ENCODE data around the gene KRT6B.

KRT6B gene

DNA sequence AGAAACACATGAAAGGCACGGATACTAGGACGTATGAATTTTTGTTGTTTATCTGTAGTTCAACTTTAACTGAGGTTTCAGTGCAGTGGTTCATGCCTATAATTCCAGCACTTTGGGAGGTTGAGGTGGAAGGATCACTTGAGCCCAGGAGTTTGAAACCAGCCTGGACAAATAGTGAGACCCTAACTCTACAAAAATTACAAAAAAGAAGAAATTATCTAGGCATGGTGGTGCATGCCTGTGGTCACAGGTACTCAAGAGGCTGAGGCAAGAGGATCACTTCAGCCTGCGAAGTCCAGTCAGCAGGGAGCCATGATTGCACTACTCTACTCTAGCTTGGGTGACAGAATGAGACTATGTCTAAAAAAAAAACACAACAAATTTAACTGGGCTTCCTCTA, 8.0 kb downstream of the KRT6B start:
- Histone ChIP-seq H3K9ac (ENCODE audit: low read length) (no peak overlapping the region), H3K27me3 (replicated peaks; ENCODE audit: control insufficient read depth, insufficient read depth, low read length) (peaks cover 10% of the 10 kb centered on the region), H3K36me3 (ENCODE audit: control insufficient read depth, insufficient read depth, low read length, severe bottlenecking) (no peaks in the 10 kb centered on the region), H3K4me3 (ENCODE audit: low read length) (no peak overlapping the region), H3K9me3 (ENCODE audit: control insufficient read depth, low read length) (no peaks in the 10 kb centered on the region), H3K4me1 (ENCODE audit: control insufficient read depth, insufficient read depth, low read length) (peaks cover 26% of the 10 kb centered on the region)
- no peak for DNase-seq (ENCODE audit: low read depth)

DNA sequence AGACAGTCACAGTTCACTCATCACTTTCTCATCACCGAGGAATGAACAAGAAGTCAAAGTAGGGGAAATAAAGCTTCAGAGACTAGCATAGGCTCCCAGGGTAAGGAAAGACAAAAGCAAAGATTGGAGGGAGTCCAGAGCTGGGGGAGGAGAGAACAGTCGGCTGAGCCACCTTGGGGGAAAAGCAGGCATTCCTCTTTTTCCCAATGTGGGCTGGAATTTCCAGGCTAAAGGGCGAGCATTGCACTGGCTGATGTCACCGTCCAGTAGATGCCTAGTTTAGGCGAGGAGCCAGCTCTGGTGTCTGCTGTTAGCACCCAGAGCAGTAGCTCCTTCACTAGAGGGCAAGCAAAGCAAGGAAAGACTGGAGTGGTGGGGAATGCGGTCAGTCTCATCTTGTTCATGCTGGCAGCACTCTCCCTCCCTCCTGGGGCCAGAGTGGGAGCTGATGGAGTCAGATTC, 9.3 kb downstream of the KRT6B start:
- H3K36me3 ChIP-seq (ENCODE audit: control insufficient read depth, insufficient read depth, low read length, severe bottlenecking): no peaks in the 10 kb centered on the region
- H3K9me3 ChIP-seq (ENCODE audit: control insufficient read depth, low read length): no peaks in the 10 kb centered on the region
- DNase-seq (ENCODE audit: low read depth): peak; percentile 16

DNA sequence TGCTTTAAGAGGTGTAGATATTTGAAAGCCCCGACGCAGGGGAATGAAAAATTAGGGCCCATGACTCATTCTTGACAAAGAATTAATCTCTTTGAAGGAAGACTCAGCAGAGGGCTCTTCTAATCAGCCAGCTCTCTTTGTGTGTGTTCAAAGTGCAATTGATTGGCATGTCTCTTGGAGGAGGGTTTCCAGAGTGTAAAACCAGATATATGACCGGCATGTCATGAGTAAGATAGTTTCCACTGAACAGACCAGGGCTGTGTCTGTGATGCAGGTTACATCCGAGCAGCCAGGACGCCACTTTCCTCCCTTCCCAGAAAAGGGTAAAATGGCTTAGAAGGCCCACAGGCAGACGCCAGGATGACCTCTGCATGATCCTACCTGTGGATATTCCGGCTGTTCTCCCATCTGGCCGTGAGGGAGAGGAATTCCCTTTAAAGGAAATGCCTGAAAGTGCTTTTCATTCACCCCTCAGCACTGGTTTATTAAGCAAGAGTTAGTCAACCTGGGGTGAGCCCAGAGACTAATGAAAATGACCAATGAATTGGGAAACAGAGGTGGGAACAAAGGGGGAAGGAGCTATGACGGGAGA, 10.5 kb downstream of the KRT6B start:
- H3K9me3 ChIP-seq (ENCODE audit: control insufficient read depth, low read length): no peaks in the 10 kb centered on the region
- DNase-seq (ENCODE audit: low read depth): no peak
- no peak overlapping the region for H3K9ac ChIP-seq (ENCODE audit: low read length)
- no peak overlapping the region for H3K4me3 ChIP-seq (ENCODE audit: low read length)
- no peaks in the 10 kb centered on the region for H3K36me3 ChIP-seq (ENCODE audit: control insufficient read depth, insufficient read depth, low read length, severe bottlenecking)
- H3K27me3 ChIP-seq (replicated peaks; ENCODE audit: control insufficient read depth, insufficient read depth, low read length): peaks cover under 1% of the 10 kb centered on the region
- peaks cover 26% of the 10 kb centered on the region for H3K4me1 ChIP-seq (ENCODE audit: control insufficient read depth, insufficient read depth, low read length)

More for the DNA sequence above, 9.3 kb downstream of the KRT6B start:
- Histone ChIP-seq H3K27me3 (replicated peaks; ENCODE audit: control insufficient read depth, insufficient read depth, low read length) (peaks cover 5% of the 10 kb centered on the region), H3K4me1 (ENCODE audit: control insufficient read depth, insufficient read depth, low read length) (peaks cover 26% of the 10 kb centered on the region), H3K9ac (ENCODE audit: low read length) (peak overlapping the region; percentile 19), H3K4me3 (ENCODE audit: low read length) (peak overlapping the region; percentile 9)

DNA sequence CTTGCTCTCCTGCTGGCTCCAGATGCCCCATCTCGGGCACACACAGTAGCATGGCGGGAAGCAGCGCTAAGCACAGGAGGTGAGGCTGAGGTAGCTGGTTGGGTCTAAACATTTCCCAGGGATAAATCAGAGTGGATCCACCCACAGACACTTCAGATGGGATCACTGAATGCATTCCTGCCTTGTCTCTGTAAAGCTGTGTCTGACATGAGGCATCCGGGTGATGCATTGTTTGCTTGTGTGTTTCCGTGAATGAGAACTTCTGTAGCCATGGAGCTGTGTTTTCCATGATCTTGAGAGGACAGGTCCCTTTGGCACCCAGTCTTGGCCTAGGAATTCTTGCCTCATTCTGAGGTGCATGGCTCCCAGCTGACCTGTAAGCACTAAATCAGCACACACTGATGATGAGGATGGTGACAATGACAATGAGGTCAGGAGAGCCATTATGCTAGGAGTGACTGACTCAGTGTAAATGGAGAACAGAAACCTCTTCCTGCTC, 11.1 kb downstream of the KRT6B start:
- Histone ChIP-seq H3K9ac (ENCODE audit: low read length) (no peak overlapping the region), H3K9me3 (ENCODE audit: control insufficient read depth, low read length) (no peaks in the 10 kb centered on the region), H3K4me1 (ENCODE audit: control insufficient read depth, insufficient read depth, low read length) (peaks cover 26% of the 10 kb centered on the region), H3K27me3 (replicated peaks; ENCODE audit: control insufficient read depth, insufficient read depth, low read length) (no peaks in the 10 kb centered on the region), H3K36me3 (ENCODE audit: control insufficient read depth, insufficient read depth, low read length, severe bottlenecking) (no peaks in the 10 kb centered on the region), H3K4me3 (ENCODE audit: low read length) (no peak overlapping the region)
- DNase-seq (ENCODE audit: low read depth): no peak

DNA sequence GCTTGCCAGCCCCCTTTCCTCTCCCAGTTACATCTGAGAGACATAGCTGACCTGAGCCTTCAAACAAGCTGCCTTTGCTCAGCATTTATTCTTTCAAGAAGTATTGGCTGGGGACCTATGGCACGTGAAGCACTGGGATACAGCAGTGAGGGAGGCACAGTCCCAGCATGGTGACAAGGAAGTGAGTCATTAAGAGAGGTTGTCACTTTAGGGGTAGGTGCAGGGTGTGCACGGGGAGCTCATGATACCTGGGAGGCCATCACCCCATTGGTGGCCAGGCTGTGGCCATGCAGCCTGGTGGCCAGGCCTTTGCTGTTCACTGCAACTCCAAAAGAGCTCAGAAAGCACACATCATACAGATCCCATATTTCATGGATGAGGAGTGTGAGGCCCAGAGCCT, 12.1 kb downstream of the KRT6B start:
- H3K4me1 ChIP-seq (ENCODE audit: control insufficient read depth, insufficient read depth, low read length): peaks cover 26% of the 10 kb centered on the region
- H3K9ac ChIP-seq (ENCODE audit: low read length): no peak overlapping the region
- H3K4me3 ChIP-seq (ENCODE audit: low read length): no peak overlapping the region
- no peaks in the 10 kb centered on the region for H3K36me3 ChIP-seq (ENCODE audit: control insufficient read depth, insufficient read depth, low read length, severe bottlenecking)
- H3K9me3 ChIP-seq (ENCODE audit: control insufficient read depth, low read length): no peaks in the 10 kb centered on the region
- no peak for DNase-seq (ENCODE audit: low read depth)
- peaks cover 2% of the 10 kb centered on the region for H3K27me3 ChIP-seq (replicated peaks; ENCODE audit: control insufficient read depth, insufficient read depth, low read length)

DNA sequence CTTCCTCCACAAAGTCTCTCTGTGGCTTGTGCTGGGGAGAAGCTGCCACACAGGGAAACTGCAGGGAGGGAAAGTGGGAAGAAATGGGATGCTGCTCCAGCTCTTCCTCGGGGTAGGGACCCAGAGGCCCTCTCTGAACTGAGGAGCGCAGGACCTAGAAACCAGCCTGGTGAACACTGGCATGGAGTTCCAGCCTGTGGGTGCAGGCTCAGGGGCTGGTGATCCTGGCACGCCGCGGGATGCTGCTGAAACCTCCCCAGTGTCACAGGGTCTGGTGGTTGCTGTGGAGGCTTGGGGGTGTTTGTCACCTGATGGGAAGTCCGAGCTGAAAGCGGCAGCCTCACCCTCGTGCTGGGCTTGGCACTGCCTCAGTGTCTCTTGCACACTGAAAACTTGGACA, 12.5 kb downstream of the KRT6B start:
- DNase-seq (ENCODE audit: low read depth): no peak
- peaks cover 26% of the 10 kb centered on the region for H3K4me1 ChIP-seq (ENCODE audit: control insufficient read depth, insufficient read depth, low read length)

DNA sequence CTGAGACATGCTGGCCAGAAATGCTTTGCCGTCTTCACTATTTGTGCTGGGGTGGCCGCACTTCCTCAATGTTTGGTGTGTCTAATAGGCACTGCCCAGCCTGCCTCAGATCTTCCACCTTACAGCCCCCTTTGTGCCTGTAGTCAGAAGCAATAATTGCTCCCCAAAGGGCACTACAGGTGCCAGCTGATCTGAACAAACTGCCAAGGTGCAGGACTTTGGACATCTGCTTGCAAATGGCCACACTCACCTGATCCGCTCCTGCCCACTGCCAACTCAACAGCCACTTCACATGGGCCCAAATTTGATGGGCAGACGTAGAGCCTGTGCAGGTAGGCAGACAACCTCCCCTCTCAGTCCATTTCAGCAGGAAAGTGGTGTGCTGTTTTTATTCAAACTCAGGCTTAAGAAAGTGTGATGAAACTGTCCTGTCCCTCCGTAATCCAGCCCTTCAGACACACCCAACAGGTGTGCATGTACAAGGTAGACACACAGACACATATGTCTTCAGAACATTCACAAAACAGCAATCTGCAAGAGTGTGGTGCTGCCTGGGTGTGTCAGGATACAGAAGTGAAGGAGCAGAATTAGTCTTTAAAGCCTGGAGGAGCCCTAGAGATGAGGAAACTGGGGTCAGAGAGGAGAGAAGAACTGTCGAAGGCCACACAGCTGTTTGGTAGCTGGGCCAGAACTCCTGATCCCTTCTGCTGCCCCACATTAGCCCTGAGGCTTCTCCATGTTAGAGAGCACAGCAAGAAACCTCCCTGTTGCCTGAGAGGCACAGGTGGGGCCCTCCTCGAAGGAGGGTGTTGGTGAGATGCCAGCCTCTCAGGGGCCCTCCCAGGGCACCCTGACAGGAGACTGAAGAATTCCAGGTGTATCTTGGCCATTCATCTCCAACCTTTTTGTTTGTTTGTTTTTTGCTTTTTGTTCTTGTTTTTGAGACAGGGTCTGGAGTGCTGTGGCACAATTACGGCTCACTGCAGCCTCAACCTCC, 13.3 kb downstream of the KRT6B start:
- no peaks in the 10 kb centered on the region for H3K36me3 ChIP-seq (ENCODE audit: control insufficient read depth, insufficient read depth, low read length, severe bottlenecking)
- no peak for DNase-seq (ENCODE audit: low read depth)
- H3K9ac ChIP-seq (ENCODE audit: low read length): no peak overlapping the region
- H3K27me3 ChIP-seq (replicated peaks; ENCODE audit: control insufficient read depth, insufficient read depth, low read length): peaks cover 3% of the 10 kb centered on the region
- peaks cover 26% of the 10 kb centered on the region for H3K4me1 ChIP-seq (ENCODE audit: control insufficient read depth, insufficient read depth, low read length)
- H3K4me3 ChIP-seq (ENCODE audit: low read length): no peak overlapping the region
- no peaks in the 10 kb centered on the region for H3K9me3 ChIP-seq (ENCODE audit: control insufficient read depth, low read length)

More for the DNA sequence above, 12.5 kb downstream of the KRT6B start:
- H3K4me3 ChIP-seq (ENCODE audit: low read length): no peak overlapping the region
- no peak overlapping the region for H3K9ac ChIP-seq (ENCODE audit: low read length)
- H3K9me3 ChIP-seq (ENCODE audit: control insufficient read depth, low read length): no peaks in the 10 kb centered on the region
- H3K36me3 ChIP-seq (ENCODE audit: control insufficient read depth, insufficient read depth, low read length, severe bottlenecking): no peaks in the 10 kb centered on the region
- H3K27me3 ChIP-seq (replicated peaks; ENCODE audit: control insufficient read depth, insufficient read depth, low read length): peaks cover 3% of the 10 kb centered on the region

DNA sequence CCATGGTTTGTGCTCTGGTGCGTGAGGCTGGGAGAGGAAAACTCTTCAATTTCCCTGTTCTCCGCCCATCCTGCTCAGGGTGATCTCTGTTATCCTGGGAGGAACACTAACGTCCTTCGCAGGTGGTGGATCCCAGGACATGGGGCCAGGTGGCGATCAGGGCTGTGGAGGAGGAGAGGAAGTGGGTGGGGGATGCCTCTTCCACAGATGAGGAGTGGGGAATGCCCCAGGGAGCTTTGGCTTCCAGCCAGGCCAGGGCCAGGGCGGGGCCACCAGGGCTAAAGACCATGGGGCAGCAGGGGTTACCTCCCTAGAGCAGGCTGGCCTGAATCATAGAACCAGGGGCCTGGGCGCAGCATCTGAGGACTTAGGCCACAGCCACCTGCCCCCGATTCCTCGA, 14.4 kb downstream of the KRT6B start:
- Histone ChIP-seq H3K4me3 (ENCODE audit: low read length) (no peak overlapping the region), H3K9me3 (ENCODE audit: control insufficient read depth, low read length) (no peaks in the 10 kb centered on the region)

DNA sequence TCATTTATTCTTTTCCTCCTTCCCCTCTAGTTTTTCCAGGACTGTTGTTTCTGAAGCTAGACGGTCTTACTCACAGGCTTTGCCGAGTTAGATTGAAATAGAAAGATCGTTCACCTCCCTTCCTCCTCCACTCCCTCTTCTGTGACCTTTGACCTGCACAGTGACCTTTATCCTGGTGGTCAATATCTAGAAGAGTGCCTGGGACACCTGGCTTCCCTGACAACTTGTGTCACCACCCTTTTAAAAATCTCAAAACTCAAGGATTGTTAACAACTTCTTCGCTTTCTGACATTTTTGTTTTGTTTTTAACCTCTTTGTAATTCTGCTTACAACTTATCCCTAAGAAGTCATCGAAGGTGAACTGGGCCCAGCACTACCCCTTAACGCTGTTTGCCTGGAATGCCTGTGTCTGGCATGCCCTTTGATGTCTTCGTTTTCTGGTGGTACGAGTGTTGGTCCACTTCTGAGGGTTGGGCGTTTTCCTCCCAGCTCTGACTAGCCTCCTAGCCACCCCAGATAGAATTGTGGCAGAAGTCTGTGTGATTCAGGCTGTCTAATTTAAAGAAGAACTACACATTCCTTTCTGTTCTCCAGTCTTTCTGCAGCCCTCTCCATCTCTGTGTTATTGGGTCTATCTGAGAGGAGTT, 15.0 kb downstream of the KRT6B start:
- DNase-seq (ENCODE audit: low read depth): no peak
- H3K9me3 ChIP-seq (ENCODE audit: control insufficient read depth, low read length): no peaks in the 10 kb centered on the region
- peaks cover 15% of the 10 kb centered on the region for H3K27me3 ChIP-seq (replicated peaks; ENCODE audit: control insufficient read depth, insufficient read depth, low read length)
- H3K9ac ChIP-seq (ENCODE audit: low read length): no peak overlapping the region
- no peaks in the 10 kb centered on the region for H3K36me3 ChIP-seq (ENCODE audit: control insufficient read depth, insufficient read depth, low read length, severe bottlenecking)
- peaks cover 11% of the 10 kb centered on the region for H3K4me1 ChIP-seq (ENCODE audit: control insufficient read depth, insufficient read depth, low read length)
- H3K4me3 ChIP-seq (ENCODE audit: low read length): no peak overlapping the region

More for the DNA sequence above, 14.4 kb downstream of the KRT6B start:
- Histone ChIP-seq H3K27me3 (replicated peaks; ENCODE audit: control insufficient read depth, insufficient read depth, low read length) (peaks cover 9% of the 10 kb centered on the region), H3K9ac (ENCODE audit: low read length) (no peak overlapping the region), H3K4me1 (ENCODE audit: control insufficient read depth, insufficient read depth, low read length) (peaks cover 17% of the 10 kb centered on the region), H3K36me3 (ENCODE audit: control insufficient read depth, insufficient read depth, low read length, severe bottlenecking) (no peaks in the 10 kb centered on the region)
- DNase-seq (ENCODE audit: low read depth): no peak

DNA sequence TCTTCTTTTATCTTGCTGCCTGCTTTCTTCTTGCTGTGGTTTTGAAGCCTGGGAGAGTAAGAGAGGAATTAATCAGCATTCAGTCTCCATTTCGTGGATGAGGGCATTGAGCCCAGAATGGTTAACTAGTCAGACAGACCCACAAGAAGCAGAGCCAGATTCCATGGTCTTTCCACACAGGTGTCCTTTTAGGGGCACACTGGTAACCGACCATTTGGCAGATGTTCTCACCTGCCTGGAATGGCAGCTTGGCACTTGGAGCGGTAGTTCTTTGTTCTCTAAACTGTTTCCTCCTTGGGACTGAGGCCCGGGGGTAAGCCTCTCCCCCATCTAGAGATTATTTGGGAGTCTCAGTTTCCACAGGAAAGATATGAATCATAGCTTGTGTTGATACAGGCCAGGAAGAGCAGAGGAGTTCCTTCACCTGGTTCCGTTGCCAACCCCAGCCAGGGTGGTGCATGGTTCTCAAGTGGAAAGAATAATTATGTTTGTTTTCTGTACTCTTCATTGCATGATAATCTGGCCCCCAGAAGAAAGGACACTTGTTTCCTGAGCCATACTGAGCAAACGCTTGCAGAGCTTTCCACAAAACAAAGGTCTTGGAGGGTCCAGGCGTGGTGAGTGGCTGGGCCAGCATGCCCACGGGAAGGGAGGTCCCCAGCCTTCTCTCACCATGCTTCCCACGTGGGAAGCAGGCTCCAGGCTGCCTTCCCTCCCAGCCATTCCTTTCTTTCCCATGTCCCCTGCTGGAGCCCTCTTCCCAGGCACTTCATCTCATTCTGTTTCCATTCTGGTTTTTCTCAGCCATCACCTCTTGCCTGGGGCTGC, 15.7 kb downstream of the KRT6B start:
- peaks cover 4% of the 10 kb centered on the region for H3K4me1 ChIP-seq (ENCODE audit: control insufficient read depth, insufficient read depth, low read length)
- no peaks in the 10 kb centered on the region for H3K36me3 ChIP-seq (ENCODE audit: control insufficient read depth, insufficient read depth, low read length, severe bottlenecking)
- DNase-seq (ENCODE audit: low read depth): no peak
- H3K4me3 ChIP-seq (ENCODE audit: low read length): no peak overlapping the region
- no peak overlapping the region for H3K9ac ChIP-seq (ENCODE audit: low read length)
- H3K27me3 ChIP-seq (replicated peaks; ENCODE audit: control insufficient read depth, insufficient read depth, low read length): peaks cover 22% of the 10 kb centered on the region
- no peaks in the 10 kb centered on the region for H3K9me3 ChIP-seq (ENCODE audit: control insufficient read depth, low read length)
